Panc1 (cell line): ENCODE data around the gene YTHDF1. TPM values are rescaled to one million over a fixed set of nuclear protein-coding genes. Genes with fewer than 3 reads are reported as not detected.

ENCODE experiments used
- ATAC-seq: fragments of 200-7000 bp; cut with Tn5 transposase; 2 replicates; pipeline ENCODE4 v1.9.1; 2020; ENCODE audit warnings: mild to moderate bottlenecking, moderate library complexity
- BruUV-seq: library from RNA; stranded (reverse); fragments of 400-500 nt; replicated peaks from 2 replicates; lab custom pipeline; 2021; lab: Mats Ljungman, UMichigan
- CTCF ChIA-PET: fragments of 300-600 bp; sonication (Branson Sonifier 250); formaldehyde crosslinking; loops from one replicate; lab custom pipeline; 2022; ENCODE audit warnings: antibody characterized with exemption; lab: Charles Lee
- POLR2A ChIA-PET: fragments of 300-600 bp; sonication (Branson Sonifier 250); formaldehyde crosslinking; loops from one replicate; lab custom pipeline; 2022; ENCODE audit warnings: antibody characterized with exemption; lab: Charles Lee
- DNase-seq: peaks from one replicate; pipeline ENCODE4 v3.0.0-alpha.2; 2010; ENCODE audit warnings: low read depth, low spot score
- H3K27ac ChIP-seq: 2 replicates; pipeline ENCODE4 v1.5.1; 2011; ENCODE audit warnings: mild to moderate bottlenecking, low read length, inconsistent platforms
- H3K27me3 ChIP-seq: fragments of 200-500 bp; sonication (Bioruptor generic); 2 replicates; pipeline ENCODE4 v1.6.0; 2014; ENCODE audit warnings: low read length, inconsistent platforms; ENCODE audit not compliant: control insufficient read depth, insufficient read depth
- H3K36me3 ChIP-seq: fragments of 200-500 bp; sonication (Bioruptor generic); 2 replicates; pipeline ENCODE4 v1.5.1; 2014; ENCODE audit warnings: inconsistent platforms, mild to moderate bottlenecking, low read length, moderate library complexity; ENCODE audit not compliant: control insufficient read depth, insufficient read depth
- H3K4me1 ChIP-seq: 2 replicates; pipeline ENCODE4 v1.5.1; 2011; ENCODE audit warnings: inconsistent platforms, mild to moderate bottlenecking, low read length, moderate library complexity; ENCODE audit not compliant: control insufficient read depth, insufficient read depth
- H3K4me3 ChIP-seq, 2 experiments: 2 replicates each; pipeline ENCODE4 v1.5.1; 2011 to 2012; ENCODE audit warnings: low read depth in 2 of 2, low read length in 2 of 2, mild to moderate bottlenecking in 2 of 2, inconsistent platforms in 1 of 2, moderate library complexity in 1 of 2
- H3K9me3 ChIP-seq: fragments of 200-500 bp; sonication (Bioruptor generic); 2 replicates; pipeline ENCODE4 v1.5.1; 2014; ENCODE audit warnings: low read depth, mild to moderate bottlenecking, inconsistent platforms, low read length, moderate library complexity; ENCODE audit not compliant: control insufficient read depth, insufficient read depth
- POLR2AphosphoS5 ChIP-seq: IDR thresholded peaks from 2 replicates; pipeline ENCODE4 v1.6.1; 2012; ENCODE audit warnings: mild to moderate bottlenecking, low read depth, low read length, moderate library complexity
- SIN3A ChIP-seq: IDR thresholded peaks from 2 replicates; pipeline ENCODE4 v1.6.1; 2012; ENCODE audit warnings: low read depth, mild to moderate bottlenecking, low read length, moderate library complexity, borderline replicate concordance; ENCODE audit not compliant: insufficient read depth
- TCF7L2 ChIP-seq: IDR thresholded peaks from 2 replicates; pipeline ENCODE4 v1.6.1; 2011; ENCODE audit warnings: mild to moderate bottlenecking, low read depth, low read length, inconsistent platforms
- in situ Hi-C: cut with HindIII; loops from 2 replicates; pipeline ENCODE4 v1.10.0; 2016; ENCODE audit warnings: low sequenced_read_pairs, low pct_unique_long_range_greater_than_20kb
- intact Hi-C: fragments of 100-400 bp; cut with micrococcal nuclease; formaldehyde crosslinking; loops from one replicate; pipeline ENCODE4 v1.10.0; 2022; ENCODE audit not compliant: unreplicated experiment
- total RNA-seq: library from RNA; stranded (reverse); gene quantifications from one replicate; pipeline ENCODE4 v1.2.1, GENCODE V29; 2021; ENCODE audit not compliant: unreplicated experiment
- TF ChIP-seq, protein P1 (sequence below), 2 experiments: IDR thresholded peaks; 2 replicates each; pipeline ENCODE4 v1.6.1; 2011 to 2012; ENCODE audit warnings: low read depth in 2 of 2, control low read depth in 1 of 2, low read length in 1 of 2, mild to moderate bottlenecking in 1 of 2, moderate library complexity in 1 of 2; ENCODE audit not compliant: insufficient read depth in 1 of 2
- TF ChIP-seq, protein P2 (sequence below): fragments of 450-650 bp; IDR thresholded peaks from 2 replicates; pipeline ENCODE4 v1.5.1; 2017; ENCODE audit warnings: mild to moderate bottlenecking

YTHDF1 gene
- total RNA-seq, 1 experiment from 2014 or later: 43.0 TPM

DNA sequence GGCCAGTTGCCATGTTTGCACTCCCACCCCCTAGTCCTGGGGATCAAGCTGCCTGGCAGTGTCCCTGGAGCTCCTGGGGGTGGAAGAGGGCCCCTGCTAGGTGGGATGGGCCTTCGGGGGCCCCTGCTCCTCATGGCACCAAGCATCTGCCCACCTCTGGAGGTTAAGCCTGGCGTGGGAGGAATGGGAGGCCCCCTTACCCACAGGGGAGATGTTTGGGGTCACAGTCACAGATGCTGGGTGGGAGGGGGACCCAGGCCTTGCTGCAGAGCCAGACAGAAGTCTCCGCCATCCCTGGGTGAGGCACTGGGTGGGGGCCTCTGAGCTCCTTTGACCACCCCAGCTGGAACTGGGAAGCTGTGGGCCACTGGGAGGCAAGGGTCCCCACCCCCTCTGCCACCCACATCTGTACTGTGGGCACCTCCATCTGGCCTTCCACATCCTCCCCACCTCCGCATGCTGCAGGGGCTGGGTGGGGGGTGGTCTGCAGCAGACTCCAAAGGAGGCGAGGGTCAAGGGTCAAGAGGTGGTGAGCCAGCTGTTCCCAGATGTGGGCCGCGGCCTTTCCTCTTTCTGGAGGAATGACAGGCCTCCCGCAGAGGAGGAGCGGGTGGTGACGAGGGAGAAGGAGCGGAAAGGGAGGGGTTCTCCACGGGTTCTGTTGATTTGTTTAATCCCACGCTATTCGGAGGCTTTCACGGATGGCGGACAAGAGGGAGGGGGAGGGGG, 41.5 kb downstream of the YTHDF1 start:
- intact Hi-C loops: loop anchor here (5.0 kb wide), 1 partner anchor 117 kb away; no protein-coding TSS in a partner anchor
- CTCF ChIA-PET: no interaction called here
- ATAC-seq: no peak

DNA sequence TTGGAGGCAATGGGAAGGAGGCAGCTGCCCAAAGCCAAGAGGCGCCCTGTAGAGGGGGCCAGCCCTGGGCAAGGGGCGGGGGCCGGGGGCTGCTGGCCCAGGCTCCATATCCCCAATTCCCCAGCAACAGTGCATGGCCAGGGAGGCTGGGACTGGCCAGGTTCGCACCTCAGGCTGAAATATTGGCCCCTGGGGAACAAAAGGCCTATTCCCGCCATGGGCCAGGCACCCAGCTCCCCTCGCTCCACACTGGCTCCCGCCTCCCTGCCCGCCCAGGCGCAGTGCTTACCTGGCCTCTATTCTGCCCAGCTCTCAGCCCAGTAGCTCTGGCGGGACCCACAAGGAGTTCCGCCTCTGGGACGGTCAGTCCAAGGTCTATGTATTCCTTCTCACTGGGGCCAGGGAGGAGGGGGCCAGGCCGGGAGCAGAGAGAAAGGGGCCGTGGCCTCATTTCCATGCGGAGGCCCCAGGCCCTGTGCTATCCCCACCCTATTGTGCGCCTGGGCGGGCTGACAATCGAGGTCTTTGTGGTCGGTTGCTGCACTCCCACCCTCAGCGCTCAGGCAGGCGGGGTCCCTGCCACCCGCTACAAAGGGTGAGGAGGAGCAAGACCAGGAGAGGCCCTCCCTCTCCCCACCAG, 42.3 kb downstream of the YTHDF1 start:
- no peak overlapping the region for H3K4me3 ChIP-seq
- H3K36me3 ChIP-seq: no peaks in the 10 kb centered on the region
- no peak overlapping the region for H3K27ac ChIP-seq
- ATAC-seq (no peak), DNase-seq (no peak)
- peaks cover 4% of the 10 kb centered on the region for H3K4me1 ChIP-seq
- H3K9me3 ChIP-seq: no peaks in the 10 kb centered on the region
- CTCF ChIA-PET: no interaction called here
- POLR2A ChIA-PET: no interaction called here
- TF ChIP-seq, protein P1, sequence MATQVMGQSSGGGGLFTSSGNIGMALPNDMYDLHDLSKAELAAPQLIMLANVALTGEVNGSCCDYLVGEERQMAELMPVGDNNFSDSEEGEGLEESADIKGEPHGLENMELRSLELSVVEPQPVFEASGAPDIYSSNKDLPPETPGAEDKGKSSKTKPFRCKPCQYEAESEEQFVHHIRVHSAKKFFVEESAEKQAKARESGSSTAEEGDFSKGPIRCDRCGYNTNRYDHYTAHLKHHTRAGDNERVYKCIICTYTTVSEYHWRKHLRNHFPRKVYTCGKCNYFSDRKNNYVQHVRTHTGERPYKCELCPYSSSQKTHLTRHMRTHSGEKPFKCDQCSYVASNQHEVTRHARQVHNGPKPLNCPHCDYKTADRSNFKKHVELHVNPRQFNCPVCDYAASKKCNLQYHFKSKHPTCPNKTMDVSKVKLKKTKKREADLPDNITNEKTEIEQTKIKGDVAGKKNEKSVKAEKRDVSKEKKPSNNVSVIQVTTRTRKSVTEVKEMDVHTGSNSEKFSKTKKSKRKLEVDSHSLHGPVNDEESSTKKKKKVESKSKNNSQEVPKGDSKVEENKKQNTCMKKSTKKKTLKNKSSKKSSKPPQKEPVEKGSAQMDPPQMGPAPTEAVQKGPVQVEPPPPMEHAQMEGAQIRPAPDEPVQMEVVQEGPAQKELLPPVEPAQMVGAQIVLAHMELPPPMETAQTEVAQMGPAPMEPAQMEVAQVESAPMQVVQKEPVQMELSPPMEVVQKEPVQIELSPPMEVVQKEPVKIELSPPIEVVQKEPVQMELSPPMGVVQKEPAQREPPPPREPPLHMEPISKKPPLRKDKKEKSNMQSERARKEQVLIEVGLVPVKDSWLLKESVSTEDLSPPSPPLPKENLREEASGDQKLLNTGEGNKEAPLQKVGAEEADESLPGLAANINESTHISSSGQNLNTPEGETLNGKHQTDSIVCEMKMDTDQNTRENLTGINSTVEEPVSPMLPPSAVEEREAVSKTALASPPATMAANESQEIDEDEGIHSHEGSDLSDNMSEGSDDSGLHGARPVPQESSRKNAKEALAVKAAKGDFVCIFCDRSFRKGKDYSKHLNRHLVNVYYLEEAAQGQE (IDR thresholded peaks at IDR 0.05; ENCODE audit: insufficient read depth in 1 of 2, low read depth in 2 of 2, low read length in 1 of 2): no peak
- TF ChIP-seq, protein P2, sequence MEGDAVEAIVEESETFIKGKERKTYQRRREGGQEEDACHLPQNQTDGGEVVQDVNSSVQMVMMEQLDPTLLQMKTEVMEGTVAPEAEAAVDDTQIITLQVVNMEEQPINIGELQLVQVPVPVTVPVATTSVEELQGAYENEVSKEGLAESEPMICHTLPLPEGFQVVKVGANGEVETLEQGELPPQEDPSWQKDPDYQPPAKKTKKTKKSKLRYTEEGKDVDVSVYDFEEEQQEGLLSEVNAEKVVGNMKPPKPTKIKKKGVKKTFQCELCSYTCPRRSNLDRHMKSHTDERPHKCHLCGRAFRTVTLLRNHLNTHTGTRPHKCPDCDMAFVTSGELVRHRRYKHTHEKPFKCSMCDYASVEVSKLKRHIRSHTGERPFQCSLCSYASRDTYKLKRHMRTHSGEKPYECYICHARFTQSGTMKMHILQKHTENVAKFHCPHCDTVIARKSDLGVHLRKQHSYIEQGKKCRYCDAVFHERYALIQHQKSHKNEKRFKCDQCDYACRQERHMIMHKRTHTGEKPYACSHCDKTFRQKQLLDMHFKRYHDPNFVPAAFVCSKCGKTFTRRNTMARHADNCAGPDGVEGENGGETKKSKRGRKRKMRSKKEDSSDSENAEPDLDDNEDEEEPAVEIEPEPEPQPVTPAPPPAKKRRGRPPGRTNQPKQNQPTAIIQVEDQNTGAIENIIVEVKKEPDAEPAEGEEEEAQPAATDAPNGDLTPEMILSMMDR: no peak
- no peak for TF ChIP-seq TCF7L2
- TF ChIP-seq SIN3A: no peak
- TF ChIP-seq POLR2AphosphoS5: no peak
- in situ Hi-C loops: no loop called here
- peaks cover 4% of the 10 kb centered on the region; the same call in 1 of the 2 replicates for H3K27me3 ChIP-seq
- no TSS peak for BruUV-seq
- intact Hi-C loops: no loop called here

More for the DNA sequence above, 41.5 kb downstream of the YTHDF1 start:
- peaks cover 4% of the 10 kb centered on the region; the same call in 1 of the 2 replicates for H3K27me3 ChIP-seq
- H3K36me3 ChIP-seq: no peaks in the 10 kb centered on the region
- DNase-seq: no peak
- TF ChIP-seq, protein P2: no peak
- TF ChIP-seq TCF7L2 (no peak), SIN3A (no peak), POLR2AphosphoS5 (no peak)
- TF ChIP-seq, protein P1 (IDR thresholded peaks at IDR 0.05; ENCODE audit: insufficient read depth in 1 of 2, low read depth in 2 of 2, low read length in 1 of 2): no peak
- H3K27ac ChIP-seq: no peak overlapping the region
- H3K9me3 ChIP-seq: no peaks in the 10 kb centered on the region
- in situ Hi-C loops: no loop called here
- H3K4me3 ChIP-seq: peak overlapping the region in 1 of 2 experiments; percentile 18; a peak in 2 of 4 replicates
- BruUV-seq: no TSS peak
- H3K4me1 ChIP-seq: peaks cover 6% of the 10 kb centered on the region
- POLR2A ChIA-PET: no interaction called here
